GM21447 (cell line): ENCODE results near the gene ADGRL3.
"Not testable (repeated sequence)": the region's sequence is repeated elsewhere in the genome, so short reads cannot be mapped to it uniquely, and the experiment has no call there.

Experiments used
- ATAC-seq: cut with Tn5 transposase; IDR thresholded peaks from one replicate; pipeline ENCODE4 v1.9.1; 2021; ENCODE audit not compliant: unreplicated experiment

Gene ADGRL3

GRCh38 chr4:61933527-61933926, 733.4 kb downstream of the ADGRL3 start:
- no peak for ATAC-seq

DNA sequence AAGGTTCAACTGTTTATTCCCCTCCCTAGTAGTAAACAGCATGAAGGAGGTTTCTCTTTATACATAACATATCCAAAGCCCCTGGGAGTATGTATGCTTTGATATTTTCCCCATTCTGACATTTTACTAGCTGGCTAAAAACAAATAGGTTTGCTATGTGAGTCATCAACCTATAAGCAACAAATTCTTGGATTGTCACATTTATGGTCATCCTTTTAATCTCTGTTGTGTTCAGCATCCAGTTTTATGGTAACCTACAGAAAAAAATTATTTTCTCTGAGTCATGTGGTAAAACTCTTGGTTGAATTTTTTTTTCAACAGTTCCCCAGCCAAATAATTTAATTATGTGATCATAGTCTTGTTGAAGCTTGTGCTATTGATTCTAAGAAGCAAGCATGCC, 734.1 kb downstream of the ADGRL3 start:
- ATAC-seq = no peak

GRCh38 chr4:61938250-61938846, 738.2 kb downstream of the ADGRL3 start:
- no peak for ATAC-seq

DNA sequence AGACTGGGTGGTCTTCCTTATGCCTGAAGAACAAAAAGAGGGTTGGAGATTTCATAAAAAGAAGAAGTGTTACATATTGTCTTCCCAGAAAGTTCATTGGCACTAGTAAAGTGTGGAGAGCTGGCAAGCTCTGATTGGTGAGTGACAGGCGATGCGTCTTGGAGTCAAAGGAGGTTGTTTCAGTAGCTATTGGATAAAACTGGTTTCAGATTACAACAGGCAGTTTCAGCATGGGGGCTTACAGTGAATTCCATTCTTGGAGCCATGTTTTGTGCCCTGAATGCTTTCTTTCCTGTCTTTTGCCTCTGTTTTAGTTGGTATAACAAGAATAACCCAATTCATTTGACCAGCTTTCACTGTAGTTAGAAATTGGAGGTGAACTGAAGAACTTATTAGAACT, 750.5 kb downstream of the ADGRL3 start:
- no peak for ATAC-seq

GRCh38 chr4:61953386-61953785, 753.3 kb downstream of the ADGRL3 start:
- no peak for ATAC-seq

DNA sequence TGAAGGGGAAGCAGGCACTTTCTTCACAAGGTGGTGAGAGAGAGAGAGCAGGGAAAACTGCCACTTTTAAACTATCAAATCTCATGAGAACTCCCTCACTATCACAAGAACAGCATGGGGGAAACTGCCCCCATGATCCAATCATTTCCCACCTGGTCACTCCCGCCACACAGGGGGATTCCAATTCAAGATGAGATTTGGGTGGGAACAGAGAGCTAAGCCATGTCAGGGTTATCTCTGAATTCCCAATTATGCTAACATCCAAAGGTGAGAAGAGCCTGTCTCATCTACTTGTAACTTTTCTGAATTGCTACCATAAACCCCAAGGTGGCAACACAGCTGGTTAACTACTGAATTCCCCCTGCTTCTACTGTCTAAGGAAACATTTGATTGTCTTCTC, 758.5 kb downstream of the ADGRL3 start:
- ATAC-seq = no peak

DNA sequence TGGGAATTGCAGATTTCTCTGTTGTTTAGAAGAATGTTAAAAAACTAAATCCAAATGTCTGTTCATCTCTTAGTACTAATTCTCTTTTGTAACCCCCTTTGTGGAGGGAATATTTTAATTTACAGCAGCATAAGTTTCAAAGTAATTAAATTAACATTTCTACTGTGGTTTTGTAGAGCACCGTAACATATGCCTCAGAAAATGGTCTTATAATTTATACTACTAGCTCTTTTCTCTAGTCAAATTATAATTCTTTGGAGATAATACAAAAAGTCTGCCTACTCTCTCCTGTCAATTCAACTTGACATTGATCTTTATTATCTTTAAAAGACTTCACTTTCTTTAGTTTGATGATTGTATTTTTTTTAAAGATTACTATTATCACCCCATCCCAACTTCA, 759.0 kb downstream of the ADGRL3 start:
- ATAC-seq = no peak

- ATAC-seq = no peak
Observed at GRCh38 chr4:61984260-61984909, 784.3 kb downstream of the ADGRL3 start.

DNA sequence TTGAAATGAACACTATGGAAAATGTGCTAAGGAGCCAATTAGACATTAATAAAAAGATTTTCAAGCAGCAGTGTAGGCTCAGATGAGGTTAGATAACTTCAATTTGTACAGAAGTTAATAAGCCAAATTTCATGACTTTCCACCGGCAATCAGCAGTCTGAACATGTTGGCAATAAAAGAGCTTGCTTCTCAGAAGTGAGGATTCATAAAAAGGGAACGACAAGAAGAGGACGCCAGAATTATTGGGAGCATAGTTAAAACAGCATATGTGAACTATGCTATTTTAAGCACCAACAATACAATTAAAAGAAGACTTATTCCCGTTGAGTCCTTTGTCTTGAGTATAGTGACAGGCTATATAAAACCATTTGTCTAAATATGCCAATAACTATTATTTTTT, 785.3 kb downstream of the ADGRL3 start:
- no peak for ATAC-seq

DNA sequence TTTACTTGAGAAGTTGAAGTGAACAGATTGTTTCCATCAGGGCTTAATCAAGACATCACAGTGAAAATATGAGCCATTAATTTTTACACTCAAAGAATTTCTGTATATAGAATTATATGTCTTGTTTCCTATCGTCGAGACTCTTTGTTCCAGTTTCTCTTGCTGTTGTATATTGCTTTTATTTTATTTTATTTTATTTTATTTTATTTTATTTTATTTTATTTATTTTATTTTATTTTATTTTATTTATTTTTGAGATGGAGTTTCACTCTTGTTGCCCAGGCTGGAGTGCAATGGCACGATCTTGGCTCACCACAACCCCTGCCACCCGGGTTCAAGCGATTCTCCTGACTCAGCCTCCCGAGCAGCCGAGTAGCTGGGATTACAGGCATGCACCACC, 786.8 kb downstream of the ADGRL3 start:
- not testable (repeated sequence) for ATAC-seq

GRCh38 chr4:61992351-61992750, 792.2 kb downstream of the ADGRL3 start:
- ATAC-seq = no peak

GRCh38 chr4:61994036-61994435, 793.9 kb downstream of the ADGRL3 start:
- no peak for ATAC-seq

DNA sequence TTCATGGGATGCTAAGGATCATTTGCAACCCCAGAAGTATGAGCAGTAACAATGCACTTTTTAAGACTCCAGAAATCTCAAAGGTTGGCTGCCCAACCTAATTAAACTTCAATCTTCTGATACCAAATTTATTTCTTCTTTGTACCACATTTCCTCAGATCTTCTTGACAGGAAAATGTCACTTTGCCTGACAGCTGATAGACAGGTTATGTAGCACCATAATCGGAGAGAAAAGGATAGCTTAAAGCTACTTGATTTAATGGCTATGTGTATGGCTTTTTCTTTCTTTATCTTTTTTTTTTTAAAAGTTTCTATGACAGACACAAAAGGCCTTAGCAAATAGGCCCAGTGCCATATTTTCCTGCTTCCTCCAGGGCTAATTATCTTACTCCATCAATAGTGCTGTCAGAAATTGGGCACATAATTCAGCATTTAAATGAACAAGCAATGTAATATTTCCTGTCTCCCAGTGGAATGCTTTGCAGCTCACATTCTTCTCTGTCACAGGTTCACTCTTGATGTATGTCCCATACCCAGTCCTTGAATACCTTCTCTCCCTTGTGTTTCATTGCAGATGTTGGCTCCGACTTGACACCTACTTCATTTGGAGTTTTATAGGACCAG, 795.7 kb downstream of the ADGRL3 start:
- ATAC-seq = no peak

- no peak for ATAC-seq
Observed at GRCh38 chr4:61996943-61997342, 796.8 kb downstream of the ADGRL3 start.

- ATAC-seq = no peak
Observed at GRCh38 chr4:61997831-61998230, 797.7 kb downstream of the ADGRL3 start.

- no peak for ATAC-seq
Observed at GRCh38 chr4:62003695-62004094, 803.6 kb downstream of the ADGRL3 start.

- no peak for ATAC-seq
Observed at GRCh38 chr4:62004881-62005280, 804.8 kb downstream of the ADGRL3 start.

GRCh38 chr4:62006108-62006507, 806.0 kb downstream of the ADGRL3 start:
- no peak for ATAC-seq

DNA sequence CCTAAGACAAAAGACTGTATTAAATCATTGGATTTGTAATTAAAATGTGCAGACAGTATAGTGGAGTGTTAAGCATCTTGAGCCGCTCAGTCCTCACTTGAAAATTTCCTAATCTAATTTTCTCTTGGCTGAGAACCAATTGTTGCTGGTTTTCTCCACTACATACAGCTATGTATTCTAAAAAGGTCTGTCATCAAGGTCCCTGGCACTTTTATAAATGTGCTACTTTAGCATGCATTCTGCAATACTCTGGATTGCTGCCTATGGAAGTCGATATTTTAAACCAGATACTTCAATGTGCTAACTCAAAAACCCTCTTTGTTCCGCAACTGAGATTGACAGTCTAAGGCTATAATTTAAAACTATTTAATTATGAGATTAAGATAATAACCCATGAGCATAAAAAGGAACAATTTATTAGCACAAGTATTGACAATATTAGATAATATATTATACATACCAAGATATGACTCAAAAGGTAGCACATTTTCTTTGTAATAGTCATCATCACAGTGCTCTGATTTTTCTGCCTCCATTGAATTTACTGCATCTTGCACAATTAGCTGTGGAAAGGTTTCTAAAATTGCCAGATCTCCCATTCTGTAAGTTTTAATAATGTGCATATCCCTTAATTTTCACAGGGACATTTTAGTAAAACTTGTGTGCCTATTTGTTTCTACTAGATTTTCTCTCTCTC, 815.1 kb downstream of the ADGRL3 start:
- no peak for ATAC-seq

DNA sequence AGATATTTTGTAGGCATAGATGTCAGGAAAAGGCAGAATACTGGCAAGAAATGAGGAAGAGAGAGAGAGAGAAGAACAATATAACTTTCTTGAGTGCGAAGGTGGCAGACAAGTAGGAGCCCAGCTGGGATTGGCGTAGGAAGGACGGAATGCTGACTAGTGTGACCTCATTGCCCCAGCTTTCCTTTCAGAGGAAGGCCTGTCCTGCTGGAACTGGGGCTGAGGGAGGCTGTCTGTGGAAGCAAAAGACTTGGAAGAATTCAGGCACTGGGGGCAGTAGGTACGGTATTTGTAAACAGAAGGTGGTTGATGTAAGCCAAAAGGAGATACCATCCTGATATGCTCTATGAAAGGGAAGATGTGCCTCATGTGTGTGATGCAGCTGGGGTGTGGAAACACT, 818.4 kb downstream of the ADGRL3 start:
- ATAC-seq = no peak

GRCh38 chr4:62023633-62024032, 823.5 kb downstream of the ADGRL3 start:
- ATAC-seq = no peak

DNA sequence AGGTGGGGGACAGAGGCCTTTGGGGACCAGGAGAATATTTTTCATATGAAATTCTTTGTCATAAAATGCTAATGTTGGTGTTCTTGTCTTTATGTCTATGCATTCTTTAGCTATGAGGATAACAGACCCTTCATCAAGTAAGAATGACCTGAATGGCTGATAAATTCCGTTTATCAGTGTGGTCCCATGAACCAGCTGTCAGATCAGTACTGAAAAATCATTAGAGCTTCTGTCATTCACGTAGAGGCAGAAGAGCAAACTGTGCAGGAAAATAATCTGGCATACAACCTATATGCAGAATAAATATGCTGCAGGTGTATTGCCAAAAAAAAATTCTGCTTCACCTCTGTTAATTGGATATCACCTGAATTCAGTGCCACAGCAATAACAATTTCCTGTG, 828.6 kb downstream of the ADGRL3 start:
- no peak for ATAC-seq
